ENCODE results near the gene PCP4L1. TPM values are rescaled to one million over a fixed set of nuclear protein-coding genes. Genes with fewer than 3 reads are reported as not detected.

The PCP4L1 gene
- total RNA-seq, 1 experiment from 2014 or later, result 1.2 TPM

- no peak for TF ChIP-seq PRDM15 (CRISPR knock-in tag; IDR thresholded peaks at IDR 0.05)
- no peak for TF ChIP-seq E2F5 (CRISPR knock-in tag; IDR thresholded peaks at IDR 0.05)
- TF ChIP-seq ELF4 (CRISPR knock-in tag; IDR thresholded peaks at IDR 0.05; ENCODE audit: low read depth), result no peak
- TF ChIP-seq RELA (CRISPR knock-in tag; IDR thresholded peaks at IDR 0.05; ENCODE audit: borderline replicate concordance), result no peak
- no peak for TF ChIP-seq HMGA2 (CRISPR knock-in tag; IDR thresholded peaks at IDR 0.05)
These were observed 48.8 kb downstream of the PCP4L1 start (continued) for GRCh38 chr1:161307230-161307768.

- H3K4me1 Mint-ChIP-seq, result peaks cover 41% of the 10 kb centered on the region
These were observed 49.5 kb downstream of the PCP4L1 start for GRCh38 chr1:161307892-161308638.

More at GRCh38 chr1:161307892-161308638, 49.5 kb downstream of the PCP4L1 start:
- TF ChIP-seq PRDM15 (CRISPR knock-in tag; IDR thresholded peaks at IDR 0.05) (no peak), E2F1 (CRISPR knock-in tag; IDR thresholded peaks at IDR 0.05) (no peak), PREB (CRISPR knock-in tag; IDR thresholded peaks at IDR 0.05; ENCODE audit: borderline replicate concordance) (no peak), ZNF512 (CRISPR knock-in tag; IDR thresholded peaks at IDR 0.05; ENCODE audit: borderline replicate concordance) (no peak), TEAD4 (CRISPR knock-in tag; IDR thresholded peaks at IDR 0.05) (no peak), MXD4 (CRISPR knock-in tag; IDR thresholded peaks at IDR 0.05; ENCODE audit: borderline replicate concordance) (no peak), NR3C1 (CRISPR knock-in tag; conservative IDR thresholded peaks at IDR 0.05; ENCODE audit: low read depth) (no peak), ZNF138 (CRISPR knock-in tag; conservative IDR thresholded peaks at IDR 0.05) (no peak), GRHL2 (CRISPR knock-in tag; IDR thresholded peaks at IDR 0.05; ENCODE audit: insufficient replicate concordance, severe bottlenecking) (no peak)
- ATAC-seq (no peak), DNase-seq (ENCODE audit: low spot score) (no peak)
- H3K36me3 Mint-ChIP-seq, result no peaks in the 10 kb centered on the region
- CTCF ChIA-PET, result interaction anchor here (0.9 to 1.1 kb wide), 2 partner anchors 49 to 74 kb away, joined by 4 to 5 read pairs; partner anchors contain the start of gene PCP4L1
- H3K4me3 Mint-ChIP-seq, result no peak overlapping the region
- no peak overlapping the region for H3K27ac Mint-ChIP-seq
- H3K27me3 Mint-ChIP-seq (ENCODE audit: low read depth), result no peaks in the 10 kb centered on the region; the same call in 1 of the 2 replicates
- POLR2A ChIA-PET, result no interaction called here
- no peaks in the 10 kb centered on the region for H3K9me3 Mint-ChIP-seq

All from WTC11 (cell line).